ENCODE measurements around the gene COL17A1.

The COL17A1 gene

GRCh38 chr10:104028823-104029520 is 56.7 kb downstream of the COL17A1 start:
- H3K4me3 ChIP-seq (ENCODE audit: low read length), result no peak overlapping the region
- no peak for TF ChIP-seq CTCF (conservative IDR thresholded peaks at IDR 0.05; ENCODE audit: low read depth, low read length)
- no peak for DNase-seq (ENCODE audit: low read depth)

GRCh38 chr10:104028146-104028545 is 57.5 kb downstream of the COL17A1 start:
- no peak for DNase-seq (ENCODE audit: low read depth)
- H3K4me3 ChIP-seq (ENCODE audit: low read length), result no peak overlapping the region
- TF ChIP-seq CTCF (conservative IDR thresholded peaks at IDR 0.05; ENCODE audit: low read depth, low read length), result peak; percentile 62

GRCh38 chr10:104026762-104027161 is 58.9 kb downstream of the COL17A1 start:
- no peak for TF ChIP-seq CTCF (conservative IDR thresholded peaks at IDR 0.05; ENCODE audit: low read depth, low read length)
- DNase-seq (ENCODE audit: low read depth), result peak; percentile 22
- H3K4me3 ChIP-seq (ENCODE audit: low read length), result no peak overlapping the region

- TF ChIP-seq CTCF (conservative IDR thresholded peaks at IDR 0.05; ENCODE audit: low read depth, low read length), result no peak
- no peak for DNase-seq (ENCODE audit: low read depth)
- H3K4me3 ChIP-seq (ENCODE audit: low read length), result no peak overlapping the region
Measured at GRCh38 chr10:104025524-104025923, 60.2 kb downstream of the COL17A1 start.

GRCh38 chr10:104022026-104022425 is 63.7 kb downstream of the COL17A1 start:
- no peak overlapping the region for H3K4me3 ChIP-seq (ENCODE audit: low read length)
- no peak for TF ChIP-seq CTCF (conservative IDR thresholded peaks at IDR 0.05; ENCODE audit: low read depth, low read length)
- DNase-seq (ENCODE audit: low read depth), result no peak

GRCh38 chr10:104021246-104021645 is 64.4 kb downstream of the COL17A1 start:
- TF ChIP-seq CTCF (conservative IDR thresholded peaks at IDR 0.05; ENCODE audit: low read depth, low read length), result no peak
- DNase-seq (ENCODE audit: low read depth), result no peak
- no peak overlapping the region for H3K4me3 ChIP-seq (ENCODE audit: low read length)

GRCh38 chr10:104020020-104020419 is 65.7 kb downstream of the COL17A1 start:
- no peak for DNase-seq (ENCODE audit: low read depth)
- no peak for TF ChIP-seq CTCF (conservative IDR thresholded peaks at IDR 0.05; ENCODE audit: low read depth, low read length)
- H3K4me3 ChIP-seq (ENCODE audit: low read length), result no peak overlapping the region

Data from retinal pigment epithelial cell (primary cell).